K562 (cell line): ENCODE measurements around the gene SH3BP5. TPM values are rescaled to one million over a fixed set of nuclear protein-coding genes. Genes with fewer than 3 reads are reported as not detected.

Source experiments
- ATAC-seq: fragments of 200-7000 bp; cut with Tn5 transposase; 3 replicates; pipeline ENCODE4 v1.9.1; 2020; ENCODE audit warnings: moderate library complexity
- BruUV-seq: library from RNA; stranded (reverse); fragments of 400-500 nt; replicated peaks from 2 replicates; lab custom pipeline; 2021; lab: Mats Ljungman, UMichigan
- CTCF ChIA-PET: fragments of 300-600 bp; formaldehyde crosslinking; extraction: SDS; loops from one replicate; lab custom pipeline; 2021; ENCODE audit warnings: low intra/inter-chr PET ratio; lab: Yijun Ruan, JAX
- POLR2A ChIA-PET: fragments of 300-600, 350-650 bp; sonication (Branson Sonifier 250); formaldehyde crosslinking; extraction: SDS; loops from one replicate; lab custom pipeline; 2021; ENCODE audit warnings: antibody characterized with exemption, inconsistent platforms; lab: Yijun Ruan, JAX
- DNase-seq, 4 experiments: peaks; one replicate each; pipeline versions ENCODE4 v3.0.0 to v3.0.0-alpha.2; 2011 to 2018; ENCODE audit warnings: low spot score in 3 of 4, mixed read lengths in 3 of 4; ENCODE audit errors: extremely low read depth in 1 of 4
- FAIRE-seq: peaks from 2 replicates; lab custom pipeline; 2011; peaks lifted over from hg19 to GRCh38; lab: Jason Lieb, UNC
- H2AFZ ChIP-seq: 2 replicates; pipeline ENCODE4 v1.6.0; 2011; ENCODE audit warnings: low read depth, low read length, control low read depth, inconsistent platforms
- H3K27ac ChIP-seq: fragments of 200-600 bp; 3 replicates; pipeline ENCODE4 v1.8.0; 2011; ENCODE audit warnings: low read depth, mild to moderate bottlenecking, control low read depth, inconsistent platforms, low read length, moderate library complexity, mixed read lengths; ENCODE audit errors: extremely low read depth
- H3K27me3 ChIP-seq, 2 experiments: fragments of 300-600 bp in 1 of 2; 2 replicates in 1 of 2; 3 replicates in 1 of 2; pipeline versions ENCODE4 v1.6.0 to v1.8.0; 2011; ENCODE audit warnings: inconsistent platforms in 2 of 2, low read length in 2 of 2, mild to moderate bottlenecking in 1 of 2, mixed read lengths in 1 of 2, moderate library complexity in 1 of 2; ENCODE audit not compliant: control insufficient read depth in 2 of 2, insufficient read depth in 2 of 2
- H3K36me3 ChIP-seq: fragments of 300-600 bp; 3 replicates; pipeline ENCODE4 v1.8.0; 2011; ENCODE audit warnings: mild to moderate bottlenecking, low read length, inconsistent platforms; ENCODE audit not compliant: control insufficient read depth, insufficient read depth
- H3K4me1 ChIP-seq, 2 experiments: fragments of 200-600 bp in 1 of 2; replicated peaks in 1 of 2; 2 replicates in 1 of 2; 3 replicates in 1 of 2; pipeline versions ENCODE4 v1.5.1 to v1.8.0; 2011; ENCODE audit warnings: inconsistent platforms in 2 of 2, low read length in 2 of 2, mild to moderate bottlenecking in 1 of 2, mixed read lengths in 1 of 2, moderate library complexity in 1 of 2; ENCODE audit not compliant: control insufficient read depth in 2 of 2, insufficient read depth in 2 of 2
- H3K4me2 ChIP-seq: 2 replicates; pipeline ENCODE4 v1.6.1; 2011; ENCODE audit warnings: low read length, control low read depth, inconsistent platforms, mixed read lengths; ENCODE audit not compliant: insufficient read depth
- H3K4me3 ChIP-seq: fragments of 200-600 bp; sonication (generic), shearing (Covaris generic); 2 replicates; pipeline ENCODE4 v1.5.1; 2016; ENCODE audit warnings: control low read depth, inconsistent platforms
- H3K79me2 ChIP-seq: fragments of 200-600 bp; 3 replicates; pipeline ENCODE4 v1.8.0; 2011; ENCODE audit warnings: low read length, inconsistent platforms; ENCODE audit not compliant: control insufficient read depth, insufficient read depth
- H3K9ac ChIP-seq, 2 experiments: 2 replicates each; pipeline versions ENCODE4 v1.6.0 to v1.6.1; 2011; ENCODE audit warnings: low read depth in 2 of 2, low read length in 2 of 2, control low read depth in 1 of 2, inconsistent platforms in 1 of 2, mild to moderate bottlenecking in 1 of 2, mixed read lengths in 1 of 2; ENCODE audit not compliant: insufficient read depth in 1 of 2
- H3K9me1 ChIP-seq: one replicate; pipeline ENCODE4 v1.6.0; 2011; ENCODE audit warnings: inconsistent platforms, mild to moderate bottlenecking, low read length, moderate library complexity; ENCODE audit not compliant: control insufficient read depth, insufficient read depth
- H3K9me3 ChIP-seq: replicated peaks from 2 replicates; pipeline ENCODE4 v1.5.1; 2011; ENCODE audit warnings: low read depth, low read length, inconsistent platforms; ENCODE audit not compliant: control insufficient read depth, insufficient read depth
- H4K20me1 ChIP-seq: replicated peaks from 2 replicates; pipeline ENCODE4 v1.6.1; 2011; ENCODE audit warnings: low read length, inconsistent platforms, mixed read lengths; ENCODE audit not compliant: control insufficient read depth, insufficient read depth
- ARNT ChIP-seq, 2 experiments: fragments of 450-650 bp; IDR thresholded peaks; 2 replicates each; pipeline ENCODE4 v1.6.1; 2016; ENCODE audit warnings: mild to moderate bottlenecking in 1 of 2
- CREM ChIP-seq: IDR thresholded peaks from 2 replicates; pipeline ENCODE4 v1.6.1; 2014; ENCODE audit warnings: antibody characterized with exemption, low read depth
- FOXK1 ChIP-seq: sonication (generic); formaldehyde crosslinking; IDR thresholded peaks from 2 replicates; pipeline ENCODE4 v1.8.0; 2022; ENCODE audit warnings: missing genetic modification reagents, mild to moderate bottlenecking, borderline replicate concordance
- MLX ChIP-seq, 2 experiments: fragments of 450-650 bp in 1 of 2; sonication (generic) in 1 of 2; formaldehyde crosslinking; conservative IDR thresholded peaks; 2 replicates each; pipeline versions ENCODE4 v1.4.0 to v1.8.1; 2020 to 2022; ENCODE audit warnings: mild to moderate bottlenecking in 1 of 2, missing genetic modification reagents in 1 of 2
- MTA2 ChIP-seq: fragments of 450-650 bp; IDR thresholded peaks from 2 replicates; pipeline ENCODE4 v1.6.1; 2016; ENCODE audit warnings: low read depth
- NFE2 ChIP-seq: IDR thresholded peaks from 2 replicates; pipeline ENCODE4 v1.6.1; 2014; ENCODE audit warnings: antibody characterized with exemption, low read depth
- PPARD ChIP-seq: fragments of 250-450 bp; sonication (Bioruptor Pico); IDR thresholded peaks from 2 replicates; pipeline ENCODE4 v1.8.0; 2022; ENCODE audit warnings: inconsistent platforms, mild to moderate bottlenecking, moderate library complexity
- SAP30 ChIP-seq: fragments of 200-600 bp; sonication (generic); IDR thresholded peaks from 2 replicates; pipeline ENCODE4 v1.6.1; 2012; ENCODE audit warnings: borderline replicate concordance, low read depth, mild to moderate bottlenecking, moderate library complexity, low read length, control low read depth, inconsistent platforms; ENCODE audit not compliant: insufficient read depth, poor library complexity, severe bottlenecking
- ZNF316 ChIP-seq: fragments of 450-650 bp; IDR thresholded peaks from 2 replicates; pipeline ENCODE4 v1.6.1; 2016
- ZNF347 ChIP-seq: fragments of 450-650 bp; formaldehyde crosslinking; IDR thresholded peaks from 2 replicates; pipeline ENCODE4 v1.4.0; 2020; ENCODE audit warnings: low read depth, mild to moderate bottlenecking, moderate library complexity
- ZNF395 ChIP-seq: fragments of 200-800 bp; sonication (Bioruptor generic); IDR thresholded peaks from 2 replicates; pipeline ENCODE4 v1.6.1; 2017; ENCODE audit warnings: missing genetic modification characterization, missing compliant biosample characterization
- ZNF766 ChIP-seq: fragments of 200-800 bp; sonication (Bioruptor generic); conservative IDR thresholded peaks from 2 replicates; pipeline ENCODE4 v1.6.1; 2016; ENCODE audit warnings: missing genetic modification characterization, missing compliant biosample characterization
- WGBS: fragments of 100-300 bp; shearing (Covaris generic); methylation state at CpG from one replicate; pipeline ENCODE4 v1.1.6; 2016; ENCODE audit warnings: low coverage, mixed read lengths; ENCODE audit not compliant: insufficient coverage; ENCODE audit errors: missing lambda C conversion rate; 5-methylcytosine and 5-hydroxymethylcytosine counted together
- in situ Hi-C: fragments of 300-500 bp; cut with MboI; formaldehyde crosslinking; loops from 4 replicates; pipeline ENCODE4 v1.15.0; 2018; ENCODE audit warnings: inconsistent platforms, mixed read lengths
- intact Hi-C: fragments of 100-400 bp; cut with micrococcal nuclease; formaldehyde crosslinking; loops from 2 replicates; pipeline ENCODE4 v1.14.2; 2022
- polyA plus RNA-seq, 8 experiments: library from polyadenylated mRNA; depleted of rRNA in 4 of 8; stranded (reverse) in 5 of 8; unstranded in 3 of 8; fragments of >200 nt; fragmentation: Nextera tagmentation in 2 of 8; fragmentation: Illumina TruSeq in 1 of 8; extraction: Ambion mirVana in 2 of 8; extraction: Trizol in 1 of 8; gene quantifications; 2 replicates each; pipeline versions ENCODE4 v1.2.1 to v1.2.3, GENCODE V29; 2011 to 2014; ENCODE audit warnings: inconsistent platforms in 1 of 8, missing spikeins in 1 of 8
- total RNA-seq, 7 experiments: library from RNA; depleted of rRNA in 6 of 7; stranded (reverse); fragments of >200 nt in 6 of 7; fragmentation: Illumina TruSeq in 2 of 7; extraction: Trizol in 2 of 7; gene quantifications; 2 replicates each; pipeline versions ENCODE4 v1.2.1 to v1.2.3, GENCODE V29; 2011 to 2021; ENCODE audit warnings: low replicate concordance in 1 of 7
- TF ChIP-seq, protein P1 (sequence below): fragments of 250-450 bp; sonication (Bioruptor Pico); IDR thresholded peaks from 2 replicates; pipeline ENCODE4 v1.8.0; 2022; ENCODE audit warnings: moderate library complexity, mild to moderate bottlenecking, inconsistent platforms

The SH3BP5 gene
- total and polyA plus RNA-seq, 9 of the 15 experiments (the other 6 are each of a cell fraction or from before 2014, with no cell fraction given): 2.9 to 29.0 (median 14.9) TPM

DNA sequence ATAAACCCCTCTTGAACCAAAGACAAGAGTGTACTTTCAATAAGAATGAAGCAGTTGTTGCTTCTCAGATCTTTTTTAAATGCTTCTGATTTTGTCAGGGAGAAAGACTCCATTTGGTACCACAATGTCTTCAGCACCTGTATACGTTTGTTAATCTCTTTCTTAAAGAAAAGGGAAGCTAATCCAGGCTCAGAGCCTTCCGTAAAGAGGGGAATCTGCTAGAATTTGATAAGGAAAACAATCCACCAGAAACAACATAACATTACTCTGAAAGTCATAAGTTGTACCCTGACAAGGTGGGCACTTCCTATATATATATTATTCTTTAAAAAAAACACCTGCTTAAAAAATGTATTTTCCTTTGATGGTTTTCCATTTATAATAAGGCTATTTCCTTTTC, 19.8 kb downstream of the SH3BP5 start (continued):
- TF ChIP-seq SAP30 (no peak), MTA2 (0 out of 2 replicates have a peak, but pooled peaks have one; percentile 22)

DNA sequence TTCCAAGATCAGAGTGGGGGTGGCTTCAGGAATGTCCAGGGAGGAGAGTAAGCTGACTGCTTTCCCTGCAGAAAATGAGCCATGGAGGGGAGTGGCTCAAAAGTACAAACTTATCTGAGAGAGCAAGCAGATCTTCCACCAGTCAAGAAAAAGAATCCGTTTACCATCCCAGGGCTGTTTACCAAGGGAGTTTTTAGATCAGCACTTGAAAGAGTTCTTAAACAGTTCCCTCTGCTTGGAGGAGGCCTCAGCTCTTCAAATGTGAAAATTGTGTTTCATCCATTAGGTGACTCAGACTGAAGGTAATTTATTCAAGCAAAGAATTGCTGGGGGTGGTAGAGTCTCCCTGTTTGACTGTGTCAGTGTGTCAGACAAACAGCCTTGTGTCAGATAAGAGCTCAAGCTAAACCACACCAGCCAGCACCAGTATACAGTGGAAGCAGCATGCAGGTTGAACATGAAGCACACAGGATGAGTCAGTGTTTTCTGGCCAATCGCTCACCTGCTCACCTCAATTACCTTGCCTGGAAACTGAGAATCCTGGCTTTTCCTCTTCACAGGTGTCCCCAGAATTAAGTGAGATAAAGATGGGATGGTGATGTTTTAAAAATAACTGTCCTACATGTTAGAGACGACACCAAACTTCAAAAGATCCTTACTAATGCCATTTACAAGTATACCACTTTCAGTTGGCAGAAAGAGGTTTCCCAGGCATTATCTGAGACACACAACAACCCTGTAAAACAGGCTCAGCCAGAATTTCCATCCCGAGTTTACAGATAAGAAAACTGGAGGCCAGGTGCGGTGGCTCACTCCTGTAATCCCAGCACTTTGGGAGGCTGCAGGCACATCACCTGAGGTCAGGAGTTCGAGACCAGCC, 21.7 kb downstream of the SH3BP5 start:
- Histone ChIP-seq H3K9me3 (no peaks in the 10 kb centered on the region), H3K4me2 (peak overlapping the region; percentile 59), H3K9me1 (no peaks in the 10 kb centered on the region), H3K27me3 (no peaks in the 10 kb centered on the region), H3K9ac (peak overlapping the region; percentile 41 to 46; a peak in 3 of 4 replicates), H3K79me2 (peaks cover 62% of the 10 kb centered on the region), H4K20me1 (no peaks in the 10 kb centered on the region), H2AFZ (peak overlapping the region; percentile 49), H3K36me3 (peaks cover 3% of the 10 kb centered on the region; the same call in 1 of the 3 replicates), H3K4me3 (no peak overlapping the region), H3K27ac (peak overlapping the region; percentile 77), H3K4me1 (peaks cover 57 to 88% of the 10 kb centered on the region in 2 experiments)
- in situ Hi-C loops (no loop called here), intact Hi-C loops (loop anchor here (2.0 kb wide), 2 partner anchors 20 to 68 kb away; no protein-coding TSS in a partner anchor)
- no TSS peak for BruUV-seq
- CTCF ChIA-PET: no interaction called here
- DNase-seq: peak; percentile 70 to 94 (median 82)
- FAIRE-seq: peak; percentile 98
- ATAC-seq: peak; percentile 94
- POLR2A ChIA-PET: interaction anchor here (0.9 to 2.1 kb wide), 5 partner anchors 9 to 20 kb away, joined by 3 to 8 read pairs (median 4); no protein-coding TSS in a partner anchor
- WGBS: 17% methylated on average over 6 of the region's 6 CpGs
- TF ChIP-seq NFE2: peak; percentile 98
- TF ChIP-seq ZNF316: peak; percentile 92
- no peak for TF ChIP-seq MLX (CRISPR knock-in tag; conservative IDR thresholded peaks at IDR 0.05)
- no peak for TF ChIP-seq ZNF347 (CRISPR knock-in tag)
- no peak for TF ChIP-seq ZNF395 (CRISPR knock-in tag)
- TF ChIP-seq ARNT (IDR thresholded peaks at IDR 0.05): peak in 1 of 2 experiments; percentile 87; a peak in 1 of 4 replicates
- TF ChIP-seq, protein P1, sequence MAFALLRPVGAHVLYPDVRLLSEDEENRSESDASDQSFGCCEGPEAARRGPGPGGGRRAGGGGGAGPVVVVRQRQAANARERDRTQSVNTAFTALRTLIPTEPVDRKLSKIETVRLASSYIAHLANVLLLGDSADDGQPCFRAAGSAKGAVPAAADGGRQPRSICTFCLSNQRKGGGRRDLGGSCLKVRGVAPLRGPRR (CRISPR knock-in tag): 0 out of 2 replicates have a peak, but pooled peaks have one; percentile 13
- no peak for TF ChIP-seq PPARD (CRISPR knock-in tag)
- TF ChIP-seq ZNF766 (CRISPR knock-in tag): peak; percentile 75
- peak; percentile 73; the same call in 1 of the 2 replicates for TF ChIP-seq FOXK1
- TF ChIP-seq CREM: peak; percentile 81
